Lower lobe of right lung (tissue), 2 donors: Measurements from ENCODE around the gene HDGFL2. TPM values are rescaled to one million over a fixed set of nuclear protein-coding genes. Genes with fewer than 3 reads are reported as not detected.
"Not testable (repeated sequence)": the region's sequence is repeated elsewhere in the genome, so short reads cannot be mapped to it uniquely, and the experiment has no call there.

Source experiments
- ATAC-seq, 2 donors: fragments of 200-7000 bp; cut with Tn5 transposase; one replicate each; pipeline ENCODE4 v1.9.1; 2020 to 2022; ENCODE audit warnings: mild to moderate bottlenecking in 2 of 2, moderate library complexity in 2 of 2
- DNase-seq: peaks from one replicate; pipeline ENCODE4 v3.0.0-alpha.2; 2020
- H3K27ac ChIP-seq: fragments of 200-600 bp; one replicate; pipeline ENCODE4 v1.8.0; 2022
- H3K27me3 ChIP-seq: fragments of 200-600 bp; one replicate; pipeline ENCODE4 v1.8.0; 2022; ENCODE audit warnings: low read depth
- H3K36me3 ChIP-seq: fragments of 200-600 bp; one replicate; pipeline ENCODE4 v1.8.0; 2022; ENCODE audit warnings: mild to moderate bottlenecking
- H3K4me1 ChIP-seq: fragments of 200-600 bp; one replicate; pipeline ENCODE4 v1.8.0; 2022
- H3K4me3 ChIP-seq: fragments of 200-600 bp; one replicate; pipeline ENCODE4 v1.8.0; 2022; ENCODE audit warnings: mild to moderate bottlenecking
- H3K9me3 ChIP-seq: fragments of 200-600 bp; one replicate; pipeline ENCODE4 v1.8.0; 2022
- CTCF ChIP-seq: fragments of 200-600 bp; IDR thresholded peaks from one replicate; pipeline ENCODE4 v1.8.0; 2022; ENCODE audit warnings: antibody characterized with exemption, mild to moderate bottlenecking
- intact Hi-C: fragments of 100-400 bp; cut with DNase I; formaldehyde crosslinking; loops from one replicate; pipeline ENCODE4 v1.11.0; 2022
- total RNA-seq: library from RNA; stranded (reverse); fragmentation: NEBNext Ultra II Directional; extraction: Animal tissue kit (Norgen Biotek cat#: 25700); gene quantifications from one replicate; pipeline ENCODE4 v1.2.1, GENCODE V29; 2021
- donor health status: DM: no; HTN: yes; CAD: no; lungs with severe emphysema.

HDGFL2 gene
- total RNA-seq, 1 donor from 2014 or later, result 29.4 TPM

GRCh38 chr19:4539693-4540581, 67.8 kb downstream of the HDGFL2 start, which contains the start of gene LRG1:
Gene LRG1 (minus strand): TSS chr19:4540036. CDS start chr19:4540013, 23 bp downstream.
- Histone ChIP-seq H3K4me1 (peaks cover 11% of the 10 kb centered on the region), H3K4me3 (peak within 1 kb of the TSS; percentile 38), H3K9me3 (peaks cover 6% of the 10 kb centered on the region), H3K27ac (peak within 1 kb of the TSS; percentile 67), H3K27me3 (peaks cover 6% of the 10 kb centered on the region), H3K36me3 (no peaks in the 10 kb centered on the region)
- no peak for TF ChIP-seq CTCF
- ATAC-seq, result peak; percentile 91 to 92
- intact Hi-C loops, result no loop called here
- peak; percentile 88 for DNase-seq

- Histone ChIP-seq H3K27ac (peak overlapping the region; percentile 67), H3K9me3 (peaks cover 6% of the 10 kb centered on the region), H3K4me1 (no peaks in the 10 kb centered on the region), H3K4me3 (no peak overlapping the region), H3K36me3 (no peaks in the 10 kb centered on the region), H3K27me3 (peaks cover 4% of the 10 kb centered on the region)
- ATAC-seq (peak in 1 of 2 donors; percentile 49), DNase-seq (no peak)
- intact Hi-C loops, result no loop called here
- no peak for TF ChIP-seq CTCF
Observed at GRCh38 chr19:4541114-4541805, 69.2 kb downstream of the HDGFL2 start.

- H3K4me3 ChIP-seq, ATAC-seq, H3K36me3 ChIP-seq, H3K4me1 ChIP-seq, H3K27me3 ChIP-seq, H3K9me3 ChIP-seq, H3K27ac ChIP-seq, DNase-seq, intact Hi-C loops: not testable (repeated sequence)
Observed at GRCh38 chr19:4541806-4542145, 69.7 kb downstream of the HDGFL2 start.

- no peak for ATAC-seq
- TF ChIP-seq CTCF, result no peak
- H3K36me3 ChIP-seq, result peaks cover 3% of the 10 kb centered on the region
- H3K4me1 ChIP-seq, result no peaks in the 10 kb centered on the region
- H3K4me3 ChIP-seq, result peak overlapping the region; percentile 17
- H3K9me3 ChIP-seq, result peaks cover 6% of the 10 kb centered on the region
- no peaks in the 10 kb centered on the region for H3K27me3 ChIP-seq
- intact Hi-C loops, result no loop called here
- DNase-seq, result no peak
- H3K27ac ChIP-seq, result peak overlapping the region; percentile 58
Observed at GRCh38 chr19:4542896-4543841, 71.1 kb downstream of the HDGFL2 start.

- intact Hi-C loops, result no loop called here
- Histone ChIP-seq H3K4me3 (no peak overlapping the region), H3K27ac (peak overlapping the region; percentile 58)
Observed at GRCh38 chr19:4543842-4544647, 71.9 kb downstream of the HDGFL2 start.

More at GRCh38 chr19:4543842-4544647, 71.9 kb downstream of the HDGFL2 start:
- TF ChIP-seq CTCF, result no peak
- ATAC-seq (no peak), DNase-seq (no peak)
- Histone ChIP-seq H3K36me3 (peaks cover 8% of the 10 kb centered on the region), H3K27me3 (no peaks in the 10 kb centered on the region), H3K4me1 (no peaks in the 10 kb centered on the region), H3K9me3 (peaks cover 6% of the 10 kb centered on the region)
